ENCODE results near the gene CEPT1. TPM values are rescaled to one million over a fixed set of nuclear protein-coding genes. Genes with fewer than 3 reads are reported as not detected.

The CEPT1 gene
- total and polyA plus RNA-seq, 2 experiments from 2014 or later: 15.9 to 21.0 TPM

GRCh38 chr1:111223126-111223685, 83.2 kb downstream of the CEPT1 start:
- Histone ChIP-seq H3K4me3 (no peak overlapping the region), H3K27me3 (no peaks in the 10 kb centered on the region), H3K36me3 (no peaks in the 10 kb centered on the region), H3K4me1 (ENCODE audit: low read depth) (peaks cover 11% of the 10 kb centered on the region), H3K9me3 (ENCODE audit: low read depth) (no peaks in the 10 kb centered on the region), H3K27ac (no peak overlapping the region)
- no peak for TF ChIP-seq CTCF (IDR thresholded peaks at IDR 0.05; ENCODE audit: low read depth, low read length)
- DNase-seq (ENCODE audit: low read depth in 1 of 2, low spot score in 1 of 2): no peak

GRCh38 chr1:111225091-111225490, 85.1 kb downstream of the CEPT1 start:
- Histone ChIP-seq H3K4me1 (ENCODE audit: low read depth) (peaks cover under 1% of the 10 kb centered on the region), H3K4me3 (no peak overlapping the region), H3K36me3 (no peaks in the 10 kb centered on the region), H3K27ac (no peak overlapping the region), H3K9me3 (ENCODE audit: low read depth) (no peaks in the 10 kb centered on the region), H3K27me3 (no peaks in the 10 kb centered on the region)
- no peak for TF ChIP-seq CTCF (IDR thresholded peaks at IDR 0.05; ENCODE audit: low read depth, low read length)
- no peak for DNase-seq (ENCODE audit: low read depth in 1 of 2, low spot score in 1 of 2)

- no peak for TF ChIP-seq CTCF (IDR thresholded peaks at IDR 0.05; ENCODE audit: low read depth, low read length)
- peak in 1 of 2 donors; percentile 48 for DNase-seq (ENCODE audit: low read depth in 1 of 2, low spot score in 1 of 2)
- Histone ChIP-seq H3K36me3 (no peaks in the 10 kb centered on the region), H3K27me3 (no peaks in the 10 kb centered on the region), H3K27ac (no peak overlapping the region), H3K4me1 (ENCODE audit: low read depth) (no peaks in the 10 kb centered on the region), H3K4me3 (no peak overlapping the region), H3K9me3 (ENCODE audit: low read depth) (no peaks in the 10 kb centered on the region)
Measured at GRCh38 chr1:111225717-111226400, 85.8 kb downstream of the CEPT1 start.

- no peaks in the 10 kb centered on the region for H3K9me3 ChIP-seq (ENCODE audit: low read depth)
- peak in 1 of 2 donors; percentile 80 for DNase-seq (ENCODE audit: low read depth in 1 of 2, low spot score in 1 of 2)
- H3K27me3 ChIP-seq: no peaks in the 10 kb centered on the region
- no peaks in the 10 kb centered on the region for H3K4me1 ChIP-seq (ENCODE audit: low read depth)
- no peaks in the 10 kb centered on the region for H3K36me3 ChIP-seq
- TF ChIP-seq CTCF (IDR thresholded peaks at IDR 0.05; ENCODE audit: low read depth, low read length): no peak
- H3K27ac ChIP-seq: no peak within 1 kb of the TSS
- H3K4me3 ChIP-seq: no peak within 1 kb of the TSS
Measured at GRCh38 chr1:111227434-111227833, 87.4 kb downstream of the CEPT1 start, which contains the start of gene CHI3L2. Gene CHI3L2 (plus strand): TSS chr1:111227713. CDS start chr1:111227730, 17 bp downstream.

GRCh38 chr1:111227851-111228747, 88.1 kb downstream of the CEPT1 start:
- Histone ChIP-seq H3K4me1 (ENCODE audit: low read depth) (no peaks in the 10 kb centered on the region), H3K4me3 (no peak overlapping the region), H3K27ac (no peak overlapping the region), H3K9me3 (ENCODE audit: low read depth) (no peaks in the 10 kb centered on the region), H3K27me3 (no peaks in the 10 kb centered on the region), H3K36me3 (no peaks in the 10 kb centered on the region)
- DNase-seq (ENCODE audit: low read depth in 1 of 2, low spot score in 1 of 2): peak in 1 of 2 donors; percentile 94
- TF ChIP-seq CTCF (IDR thresholded peaks at IDR 0.05; ENCODE audit: low read depth, low read length): no peak

Data from cardiac muscle cell (in vitro differentiated cells and primary cell).